Measurements from ENCODE around the gene KCNB1. TPM values are rescaled to one million over a fixed set of nuclear protein-coding genes. Genes with fewer than 3 reads are reported as not detected.

The KCNB1 gene
- total RNA-seq, 2 experiments from 2014 or later: 0.05 TPM; not detected in 1

- Mint-ChIP-seq H3K27me3 (peaks cover 66% of the 10 kb centered on the region), H3K27ac (no peak overlapping the region), H3K4me3 (no peak overlapping the region), H3K4me1 (peaks cover 2% of the 10 kb centered on the region), H3K9me3 (ENCODE audit: low read depth) (peaks cover 4% of the 10 kb centered on the region), H3K36me3 (no peaks in the 10 kb centered on the region)
- ATAC-seq (no peak), DNase-seq (no peak)
- CTCF ChIA-PET: no interaction called here
Observed at GRCh38 chr20:49489688-49490087, 7.2 kb upstream of the KCNB1 start.

GRCh38 chr20:49486064-49486463 is 3.6 kb upstream of the KCNB1 start:
- ATAC-seq (no peak), DNase-seq (no peak)
- Mint-ChIP-seq H3K9me3 (ENCODE audit: low read depth) (peaks cover 4% of the 10 kb centered on the region), H3K36me3 (no peaks in the 10 kb centered on the region), H3K4me3 (no peak overlapping the region), H3K27me3 (peaks cover 62% of the 10 kb centered on the region), H3K27ac (no peak overlapping the region), H3K4me1 (peaks cover 6% of the 10 kb centered on the region)
- CTCF ChIA-PET: interaction anchor here (1.2 to 3.9 kb wide), 4 partner anchors 14 to 152 kb away, joined by 4 to 31 read pairs (median 14); no protein-coding TSS in a partner anchor

- Mint-ChIP-seq H3K4me1 (peaks cover 6% of the 10 kb centered on the region), H3K27ac (no peak overlapping the region), H3K9me3 (ENCODE audit: low read depth) (peaks cover 4% of the 10 kb centered on the region), H3K27me3 (peaks cover 67% of the 10 kb centered on the region), H3K36me3 (no peaks in the 10 kb centered on the region), H3K4me3 (no peak overlapping the region)
- DNase-seq (no peak), ATAC-seq (no peak)
- CTCF ChIA-PET: interaction anchor here (1.3 to 3.9 kb wide), 5 partner anchors 12 to 152 kb away, joined by 3 to 31 read pairs (median 12); no protein-coding TSS in a partner anchor
Observed at GRCh38 chr20:49485563-49485962, 3.1 kb upstream of the KCNB1 start.

GRCh38 chr20:49484180-49485140 is 2.0 kb upstream of the KCNB1 start:
- Mint-ChIP-seq H3K4me3 (peak overlapping the region; percentile 74), H3K4me1 (peaks cover 6% of the 10 kb centered on the region), H3K36me3 (no peaks in the 10 kb centered on the region), H3K27ac (no peak overlapping the region), H3K9me3 (ENCODE audit: low read depth) (peaks cover 2% of the 10 kb centered on the region), H3K27me3 (peaks cover 62% of the 10 kb centered on the region)
- ATAC-seq: peak; percentile 90
- DNase-seq: peak; percentile 80
- CTCF ChIA-PET: interaction anchor here (0.7 to 3.9 kb wide), 28 partner anchors 8 to 409 kb away, joined by 3 to 31 read pairs (median 5); no protein-coding TSS in a partner anchor

- H3K36me3 Mint-ChIP-seq: no peaks in the 10 kb centered on the region
- H3K9me3 Mint-ChIP-seq (ENCODE audit: low read depth): no peaks in the 10 kb centered on the region
- H3K27ac Mint-ChIP-seq: no peak overlapping the region
- H3K4me1 Mint-ChIP-seq: peaks cover 6% of the 10 kb centered on the region
- H3K4me3 Mint-ChIP-seq: no peak overlapping the region
- CTCF ChIA-PET: interaction anchor here (0.8 to 3.9 kb wide), 22 partner anchors 8 to 410 kb away, joined by 3 to 31 read pairs (median 6); no protein-coding TSS in a partner anchor
- DNase-seq (no peak), ATAC-seq (no peak)
- H3K27me3 Mint-ChIP-seq: peaks cover 60% of the 10 kb centered on the region
Observed at GRCh38 chr20:49483696-49484123, 1.2 kb upstream of the KCNB1 start.

- Mint-ChIP-seq H3K9me3 (ENCODE audit: low read depth) (no peaks in the 10 kb centered on the region), H3K4me3 (no peak overlapping the region), H3K27me3 (peaks cover 60% of the 10 kb centered on the region), H3K27ac (no peak overlapping the region), H3K36me3 (no peaks in the 10 kb centered on the region), H3K4me1 (peaks cover 6% of the 10 kb centered on the region)
- no peak for ATAC-seq
- no peak for DNase-seq
- CTCF ChIA-PET: interaction anchor here (1.0 to 3.9 kb wide), 5 partner anchors 14 to 159 kb away, joined by 4 to 31 read pairs (median 6); no protein-coding TSS in a partner anchor
Observed at GRCh38 chr20:49483018-49483695, 689 bp upstream of the KCNB1 start.

- no peak for ATAC-seq
- Mint-ChIP-seq H3K4me3 (no peak overlapping the region), H3K27ac (no peak overlapping the region), H3K4me1 (peaks cover 6% of the 10 kb centered on the region), H3K36me3 (no peaks in the 10 kb centered on the region), H3K27me3 (peaks cover 58% of the 10 kb centered on the region), H3K9me3 (ENCODE audit: low read depth) (no peaks in the 10 kb centered on the region)
- DNase-seq: no peak
- CTCF ChIA-PET: interaction anchor here (1.3 kb wide), 1 partner anchor 148 kb away, joined by 3 read pairs; no protein-coding TSS in a partner anchor
Observed at GRCh38 chr20:49482173-49482572, 295 bp downstream of the KCNB1 start.

GRCh38 chr20:49481116-49481515 is 1.4 kb downstream of the KCNB1 start:
- no peaks in the 10 kb centered on the region for H3K9me3 Mint-ChIP-seq (ENCODE audit: low read depth)
- H3K4me3 Mint-ChIP-seq: no peak overlapping the region
- no peaks in the 10 kb centered on the region for H3K36me3 Mint-ChIP-seq
- H3K4me1 Mint-ChIP-seq: peaks cover 6% of the 10 kb centered on the region
- no peak for DNase-seq
- ATAC-seq: no peak
- H3K27me3 Mint-ChIP-seq: peaks cover 55% of the 10 kb centered on the region
- CTCF ChIA-PET: no interaction called here
- no peak overlapping the region for H3K27ac Mint-ChIP-seq

- peaks cover 6% of the 10 kb centered on the region for H3K4me1 Mint-ChIP-seq
- H3K27me3 Mint-ChIP-seq: peaks cover 48% of the 10 kb centered on the region
- no peaks in the 10 kb centered on the region for H3K36me3 Mint-ChIP-seq
- no peak overlapping the region for H3K27ac Mint-ChIP-seq
- no peak for DNase-seq
- H3K4me3 Mint-ChIP-seq: no peak overlapping the region
- no peaks in the 10 kb centered on the region for H3K9me3 Mint-ChIP-seq (ENCODE audit: low read depth)
- ATAC-seq: no peak
- CTCF ChIA-PET: no interaction called here
Observed at GRCh38 chr20:49480236-49480635, 2.2 kb downstream of the KCNB1 start.

GRCh38 chr20:49479785-49480184 is 2.7 kb downstream of the KCNB1 start:
- Mint-ChIP-seq H3K4me1 (peaks cover 5% of the 10 kb centered on the region), H3K4me3 (no peak overlapping the region), H3K27ac (no peak overlapping the region), H3K9me3 (ENCODE audit: low read depth) (no peaks in the 10 kb centered on the region), H3K27me3 (peaks cover 48% of the 10 kb centered on the region), H3K36me3 (no peaks in the 10 kb centered on the region)
- ATAC-seq (no peak), DNase-seq (no peak)
- CTCF ChIA-PET: no interaction called here

GRCh38 chr20:49478754-49479689 is 3.4 kb downstream of the KCNB1 start:
- no peak overlapping the region for H3K4me3 Mint-ChIP-seq
- H3K36me3 Mint-ChIP-seq: no peaks in the 10 kb centered on the region
- no peak for ATAC-seq
- peaks cover 49% of the 10 kb centered on the region for H3K27me3 Mint-ChIP-seq
- H3K4me1 Mint-ChIP-seq: no peaks in the 10 kb centered on the region
- H3K9me3 Mint-ChIP-seq (ENCODE audit: low read depth): no peaks in the 10 kb centered on the region
- no peak overlapping the region for H3K27ac Mint-ChIP-seq
- CTCF ChIA-PET: no interaction called here
- DNase-seq: no peak

GRCh38 chr20:49478266-49478665 is 4.2 kb downstream of the KCNB1 start:
- peaks cover 51% of the 10 kb centered on the region for H3K27me3 Mint-ChIP-seq
- no peaks in the 10 kb centered on the region for H3K9me3 Mint-ChIP-seq (ENCODE audit: low read depth)
- H3K27ac Mint-ChIP-seq: no peak overlapping the region
- CTCF ChIA-PET: no interaction called here
- H3K36me3 Mint-ChIP-seq: no peaks in the 10 kb centered on the region
- H3K4me1 Mint-ChIP-seq: no peaks in the 10 kb centered on the region
- ATAC-seq (no peak), DNase-seq (no peak)
- H3K4me3 Mint-ChIP-seq: no peak overlapping the region

All from activated CD8-positive, alpha-beta memory T cell treated with anti-CD3 and anti-CD28 coated beads, Interleukin-2, amount 10 ng/mL, durations not matched to agents 7 days and 5 days (primary cell).